Measurements from ENCODE around the gene DDOST.

Gene DDOST

GRCh38 chr1:20665726-20666125, 4.6 kb upstream of the DDOST start:
- TF ChIP-seq, protein P1, sequence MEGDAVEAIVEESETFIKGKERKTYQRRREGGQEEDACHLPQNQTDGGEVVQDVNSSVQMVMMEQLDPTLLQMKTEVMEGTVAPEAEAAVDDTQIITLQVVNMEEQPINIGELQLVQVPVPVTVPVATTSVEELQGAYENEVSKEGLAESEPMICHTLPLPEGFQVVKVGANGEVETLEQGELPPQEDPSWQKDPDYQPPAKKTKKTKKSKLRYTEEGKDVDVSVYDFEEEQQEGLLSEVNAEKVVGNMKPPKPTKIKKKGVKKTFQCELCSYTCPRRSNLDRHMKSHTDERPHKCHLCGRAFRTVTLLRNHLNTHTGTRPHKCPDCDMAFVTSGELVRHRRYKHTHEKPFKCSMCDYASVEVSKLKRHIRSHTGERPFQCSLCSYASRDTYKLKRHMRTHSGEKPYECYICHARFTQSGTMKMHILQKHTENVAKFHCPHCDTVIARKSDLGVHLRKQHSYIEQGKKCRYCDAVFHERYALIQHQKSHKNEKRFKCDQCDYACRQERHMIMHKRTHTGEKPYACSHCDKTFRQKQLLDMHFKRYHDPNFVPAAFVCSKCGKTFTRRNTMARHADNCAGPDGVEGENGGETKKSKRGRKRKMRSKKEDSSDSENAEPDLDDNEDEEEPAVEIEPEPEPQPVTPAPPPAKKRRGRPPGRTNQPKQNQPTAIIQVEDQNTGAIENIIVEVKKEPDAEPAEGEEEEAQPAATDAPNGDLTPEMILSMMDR (conservative IDR thresholded peaks at IDR 0.05; ENCODE audit: low read depth) = no peak
- DNase-seq (ENCODE audit: low spot score) = no peak
- ChIA-PET CTCF (no interaction called here), POLR2A (ENCODE audit: low non-redundant PET) (interaction anchor here (0.6 kb wide), 1 partner anchor 1021 kb away, joined by 3 read pairs; no protein-coding TSS in a partner anchor)
- no peak overlapping the region for H3K27ac ChIP-seq

GRCh38 chr1:20663969-20664715, 3.0 kb upstream of the DDOST start:
- TF ChIP-seq, protein P1 (conservative IDR thresholded peaks at IDR 0.05; ENCODE audit: low read depth) = no peak
- no peak for DNase-seq (ENCODE audit: low spot score)
- ChIA-PET CTCF (interaction anchor here (0.6 kb wide), 1 partner anchor 671 kb away, joined by 7 read pairs; no protein-coding TSS in a partner anchor), POLR2A (ENCODE audit: low non-redundant PET) (no interaction called here)
- 0 out of 2 replicates have a peak overlapping the region, but pooled peaks have one; percentile 12 for H3K27ac ChIP-seq

GRCh38 chr1:20663365-20663764, 2.2 kb upstream of the DDOST start:
- POLR2A ChIA-PET (ENCODE audit: low non-redundant PET) = no interaction called here
- TF ChIP-seq, protein P1 (conservative IDR thresholded peaks at IDR 0.05; ENCODE audit: low read depth) = no peak
- H3K27ac ChIP-seq = no peak overlapping the region
- CTCF ChIA-PET = interaction anchor here (0.6 kb wide), 2 partner anchors 13 to 672 kb away, joined by 3 to 7 read pairs; no protein-coding TSS in a partner anchor
- no peak for DNase-seq (ENCODE audit: low spot score)

DNA sequence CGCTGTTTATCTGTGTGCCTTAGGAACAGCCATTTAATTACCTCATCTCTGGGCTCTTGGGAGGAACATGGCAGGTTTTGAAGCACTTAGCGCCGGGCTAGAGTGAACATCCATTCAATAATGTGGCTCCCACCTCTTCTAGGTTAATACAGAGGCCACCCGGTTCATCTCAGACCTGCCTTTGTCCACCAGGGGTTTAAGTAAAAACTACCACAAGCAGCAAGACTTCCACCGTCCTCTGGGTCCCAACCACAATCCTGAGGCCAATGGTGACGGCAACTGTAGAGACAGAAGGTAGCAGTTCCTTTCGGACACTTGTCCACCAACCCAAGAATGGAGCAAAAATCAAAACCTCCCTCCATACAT, 924 bp upstream of the DDOST start:
- TF ChIP-seq, protein P1 (conservative IDR thresholded peaks at IDR 0.05; ENCODE audit: low read depth) = no peak
- ChIA-PET CTCF (interaction anchor here (0.6 to 0.9 kb wide), 2 partner anchors 35 to 545 kb away, joined by 3 to 6 read pairs; no protein-coding TSS in a partner anchor), POLR2A (ENCODE audit: low non-redundant PET) (interaction anchor here (0.6 to 0.9 kb wide), 2 partner anchors 210 to 533 kb away, joined by 3 read pairs; no protein-coding TSS in a partner anchor)
- no peak for DNase-seq (ENCODE audit: low spot score)
- H3K27ac ChIP-seq = peak overlapping the region; percentile 76

DNA sequence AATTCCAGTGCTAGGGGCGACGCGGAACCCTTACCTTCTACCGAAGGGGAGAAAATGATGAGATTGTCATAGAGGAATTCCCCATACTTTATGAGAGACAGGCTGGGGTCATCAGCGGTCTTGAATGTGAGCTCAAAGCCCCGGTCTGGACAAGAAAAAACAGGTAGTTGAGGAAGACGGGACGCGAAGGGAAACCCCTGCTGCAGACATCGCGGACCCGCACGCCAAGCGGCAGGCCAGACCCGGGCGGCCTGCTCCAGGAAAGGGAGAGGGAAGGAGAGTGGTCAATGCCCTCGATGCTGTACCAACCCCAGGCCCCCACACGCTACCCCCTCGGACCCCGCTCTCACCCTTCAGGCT, 342 bp downstream of the DDOST start:
- POLR2A ChIA-PET (ENCODE audit: low non-redundant PET) = no interaction called here
- peak; percentile 17 for DNase-seq (ENCODE audit: low spot score)
- TF ChIP-seq, protein P1 (conservative IDR thresholded peaks at IDR 0.05; ENCODE audit: low read depth) = no peak
- H3K27ac ChIP-seq = peak overlapping the region; percentile 76
- CTCF ChIA-PET = interaction anchor here (0.8 kb wide), 1 partner anchor 1580 kb away, joined by 3 read pairs; no protein-coding TSS in a partner anchor

DNA sequence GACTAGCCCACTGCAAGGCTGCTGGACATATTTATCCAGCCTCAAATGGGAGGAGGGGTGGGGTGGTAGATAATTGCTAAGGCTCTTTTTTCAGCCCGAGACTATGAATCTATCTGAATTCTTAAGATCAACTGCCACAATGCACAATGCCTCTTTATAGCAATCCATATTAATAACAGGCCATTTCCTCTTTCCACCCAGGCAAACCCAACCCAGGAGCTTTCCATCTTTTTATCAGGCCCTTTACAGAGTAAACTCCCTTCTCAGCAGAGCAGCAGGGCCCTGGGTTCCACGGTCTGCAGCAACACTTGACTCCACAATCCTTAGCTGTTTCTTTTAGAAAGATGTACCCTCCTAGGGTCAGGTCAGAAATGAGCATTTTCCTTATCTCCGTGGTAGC, 806 bp downstream of the DDOST start:
- ChIA-PET CTCF (no interaction called here), POLR2A (ENCODE audit: low non-redundant PET) (no interaction called here)
- TF ChIP-seq, protein P1 (conservative IDR thresholded peaks at IDR 0.05; ENCODE audit: low read depth) = no peak
- peak overlapping the region; percentile 76 for H3K27ac ChIP-seq
- no peak for DNase-seq (ENCODE audit: low spot score)
